DND-41 (cell line): ENCODE results near the gene WDR46.

ENCODE experiments used
- ATAC-seq: fragments of 200-7000 bp; cut with Tn5 transposase; 3 replicates; pipeline ENCODE4 v1.9.1; 2021; ENCODE audit warnings: low read depth; ENCODE audit not compliant: insufficient read depth
- DNase-seq: peaks from one replicate; pipeline ENCODE4 v3.0.0-alpha.2; 2020
- H2AFZ ChIP-seq: 2 replicates; pipeline ENCODE4 v1.6.0; 2012; ENCODE audit warnings: low read depth, low read length
- H3K27ac ChIP-seq: 2 replicates; pipeline ENCODE4 v1.5.1; 2012; ENCODE audit warnings: low read length, inconsistent platforms
- H3K27me3 ChIP-seq: fragments of 200-600 bp; sonication (generic); 2 replicates; pipeline ENCODE4 v1.6.0; 2012; ENCODE audit warnings: low read length, mild to moderate bottlenecking, inconsistent platforms; ENCODE audit not compliant: insufficient read depth, poor library complexity
- H3K36me3 ChIP-seq: 2 replicates; pipeline ENCODE4 v1.5.1; 2012; ENCODE audit warnings: low read length, inconsistent platforms; ENCODE audit not compliant: insufficient read depth
- H3K4me1 ChIP-seq: 2 replicates; pipeline ENCODE4 v1.5.1; 2012; ENCODE audit warnings: mild to moderate bottlenecking, low read length; ENCODE audit not compliant: insufficient read depth
- H3K4me2 ChIP-seq: 2 replicates; pipeline ENCODE4 v1.6.0; 2012; ENCODE audit warnings: mild to moderate bottlenecking, moderate library complexity, low read length, inconsistent platforms; ENCODE audit not compliant: insufficient read depth
- H3K4me3 ChIP-seq, 2 experiments: fragments of 200-600 bp in 1 of 2; shearing (Covaris generic) in 1 of 2; 2 replicates each; pipeline ENCODE4 v1.5.1; 2012 to 2016; ENCODE audit warnings: inconsistent platforms in 2 of 2, low read length in 2 of 2, mild to moderate bottlenecking in 2 of 2, low read depth in 1 of 2, moderate library complexity in 1 of 2
- H3K79me2 ChIP-seq: 2 replicates; pipeline ENCODE4 v1.6.0; 2012; ENCODE audit warnings: low read length, inconsistent platforms; ENCODE audit not compliant: insufficient read depth
- H3K9ac ChIP-seq: 2 replicates; pipeline ENCODE4 v1.6.0; 2012; ENCODE audit warnings: low read depth, mild to moderate bottlenecking, inconsistent platforms, low read length, moderate library complexity
- H3K9me3 ChIP-seq: 2 replicates; pipeline ENCODE4 v1.5.1; 2012; ENCODE audit warnings: low read length, moderate library complexity, mild to moderate bottlenecking, inconsistent platforms; ENCODE audit not compliant: insufficient read depth, severe bottlenecking
- H4K20me1 ChIP-seq: 2 replicates; pipeline ENCODE4 v1.6.0; 2012; ENCODE audit warnings: low read length; ENCODE audit not compliant: insufficient read depth
- EZH2 ChIP-seq: IDR thresholded peaks from 3 replicates; pipeline ENCODE4 v1.6.1; 2012; ENCODE audit warnings: borderline replicate concordance, low read depth, mild to moderate bottlenecking, moderate library complexity, low read length, inconsistent platforms; ENCODE audit not compliant: severe bottlenecking
- TF ChIP-seq, protein P1 (sequence below): IDR thresholded peaks from 2 replicates; pipeline ENCODE4 v1.5.1; 2012; ENCODE audit warnings: borderline replicate concordance, low read length, moderate library complexity, mild to moderate bottlenecking; ENCODE audit not compliant: poor library complexity, severe bottlenecking; ENCODE audit errors: extremely low read depth

WDR46 gene

DNA sequence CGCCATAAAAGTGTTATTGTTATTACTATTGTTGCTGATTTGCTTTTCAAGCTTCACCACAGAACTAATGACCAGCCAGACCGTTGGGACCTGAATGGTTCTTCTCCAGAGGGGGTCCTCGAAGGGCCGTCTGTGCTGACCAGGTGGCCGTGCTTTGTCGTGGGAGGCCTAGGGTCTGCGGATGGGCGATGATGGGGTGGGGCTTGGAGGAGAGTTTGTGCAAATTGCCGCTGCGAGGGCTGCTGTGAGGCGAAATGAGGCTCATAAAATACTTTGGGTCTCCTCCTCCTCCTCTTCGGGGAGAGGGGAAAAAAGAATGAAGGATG is 34.5 kb upstream of the WDR46 start:
- ATAC-seq, result no peak
- H3K79me2 ChIP-seq, result peaks cover 45% of the 10 kb centered on the region
- H4K20me1 ChIP-seq, result peaks cover 11% of the 10 kb centered on the region
- H2AFZ ChIP-seq, result peak overlapping the region; percentile 91
- H3K4me1 ChIP-seq, result peaks cover 48% of the 10 kb centered on the region
- H3K27me3 ChIP-seq, result no peaks in the 10 kb centered on the region
- DNase-seq, result no peak
- H3K36me3 ChIP-seq, result peaks cover 32% of the 10 kb centered on the region
- H3K27ac ChIP-seq, result peak overlapping the region; percentile 95
- H3K9ac ChIP-seq, result peak overlapping the region; percentile 85
- peak overlapping the region; percentile 97 for H3K4me2 ChIP-seq
- no peaks in the 10 kb centered on the region for H3K9me3 ChIP-seq
- peak overlapping the region; percentile 54 to 76; a peak in 3 of 4 replicates for H3K4me3 ChIP-seq
- TF ChIP-seq, protein P1, sequence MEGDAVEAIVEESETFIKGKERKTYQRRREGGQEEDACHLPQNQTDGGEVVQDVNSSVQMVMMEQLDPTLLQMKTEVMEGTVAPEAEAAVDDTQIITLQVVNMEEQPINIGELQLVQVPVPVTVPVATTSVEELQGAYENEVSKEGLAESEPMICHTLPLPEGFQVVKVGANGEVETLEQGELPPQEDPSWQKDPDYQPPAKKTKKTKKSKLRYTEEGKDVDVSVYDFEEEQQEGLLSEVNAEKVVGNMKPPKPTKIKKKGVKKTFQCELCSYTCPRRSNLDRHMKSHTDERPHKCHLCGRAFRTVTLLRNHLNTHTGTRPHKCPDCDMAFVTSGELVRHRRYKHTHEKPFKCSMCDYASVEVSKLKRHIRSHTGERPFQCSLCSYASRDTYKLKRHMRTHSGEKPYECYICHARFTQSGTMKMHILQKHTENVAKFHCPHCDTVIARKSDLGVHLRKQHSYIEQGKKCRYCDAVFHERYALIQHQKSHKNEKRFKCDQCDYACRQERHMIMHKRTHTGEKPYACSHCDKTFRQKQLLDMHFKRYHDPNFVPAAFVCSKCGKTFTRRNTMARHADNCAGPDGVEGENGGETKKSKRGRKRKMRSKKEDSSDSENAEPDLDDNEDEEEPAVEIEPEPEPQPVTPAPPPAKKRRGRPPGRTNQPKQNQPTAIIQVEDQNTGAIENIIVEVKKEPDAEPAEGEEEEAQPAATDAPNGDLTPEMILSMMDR, result no peak
- no peak for TF ChIP-seq EZH2

DNA sequence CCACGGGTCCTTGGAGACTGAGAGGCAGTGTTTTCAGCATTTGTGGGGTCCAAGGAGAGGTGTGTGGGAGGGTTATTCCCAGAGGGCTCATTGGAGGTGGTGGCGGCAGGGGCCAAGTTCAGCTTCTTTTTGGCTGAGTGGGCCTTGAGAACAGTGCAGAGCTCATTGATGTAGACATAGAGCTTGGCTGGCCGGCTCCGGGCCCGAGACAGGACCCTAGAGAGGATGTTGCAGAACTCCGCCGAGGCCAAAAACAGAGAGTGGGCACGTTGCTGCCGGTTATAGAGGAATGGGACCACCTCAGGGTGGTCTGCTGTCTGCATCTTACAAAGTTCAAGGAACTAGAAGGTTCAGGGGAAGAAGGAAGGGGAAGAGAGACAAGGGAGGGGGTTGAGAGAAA is 32.2 kb upstream of the WDR46 start:
- ATAC-seq, result no peak
- Histone ChIP-seq H3K27me3 (no peaks in the 10 kb centered on the region), H3K9ac (peak overlapping the region; percentile 85; the same call in 1 of the 2 replicates), H3K4me1 (peaks cover 64% of the 10 kb centered on the region), H3K4me2 (peak overlapping the region; percentile 97), H3K9me3 (no peaks in the 10 kb centered on the region), H3K36me3 (peaks cover 34% of the 10 kb centered on the region), H2AFZ (no peak overlapping the region), H3K27ac (no peak overlapping the region; the same call in none of the 2 replicates), H4K20me1 (peaks cover 13% of the 10 kb centered on the region), H3K79me2 (peaks cover 51% of the 10 kb centered on the region), H3K4me3 (peak overlapping the region in 1 of 2 experiments; percentile 76; a peak in 2 of 4 replicates)
- TF ChIP-seq, protein P1, result no peak
- TF ChIP-seq EZH2, result no peak
- DNase-seq, result no peak

- Histone ChIP-seq H4K20me1 (peaks cover 13% of the 10 kb centered on the region), H3K4me1 (peaks cover 64% of the 10 kb centered on the region), H3K9ac (peak overlapping the region; percentile 85; the same call in 1 of the 2 replicates), H3K4me2 (peak overlapping the region; percentile 97; the same call in 1 of the 2 replicates), H3K4me3 (peak overlapping the region in 1 of 2 experiments; percentile 76; a peak in 1 of 4 replicates), H3K36me3 (peaks cover 34% of the 10 kb centered on the region), H3K27ac (0 out of 2 replicates have a peak overlapping the region, but pooled peaks have one; percentile 11), H3K79me2 (peaks cover 54% of the 10 kb centered on the region), H3K27me3 (no peaks in the 10 kb centered on the region), H3K9me3 (no peaks in the 10 kb centered on the region), H2AFZ (no peak overlapping the region)
- DNase-seq (no peak), ATAC-seq (no peak)
- TF ChIP-seq, protein P1, result no peak
- TF ChIP-seq EZH2, result no peak
Measured at GRCh38 chr6:33320315-33321181, 31.5 kb upstream of the WDR46 start.
